Sigmoid colon (tissue), 7 donors: Measurements from ENCODE around the gene MRPL44. TPM values are rescaled to one million over a fixed set of nuclear protein-coding genes. Genes with fewer than 3 reads are reported as not detected.
"Not testable (repeated sequence)": the region's sequence is repeated elsewhere in the genome, so short reads cannot be mapped to it uniquely, and the experiment has no call there.

Experiments
- DNase-seq: peaks from one replicate; pipeline ENCODE4 v3.0.0-alpha.2; 2019
- H3K27ac ChIP-seq, 4 donors: fragments of 200-600 bp; sonication (generic); one replicate each; pipeline ENCODE4 v1.5.1; 2016 to 2019; ENCODE audit warnings: mild to moderate bottlenecking in 1 of 4
- H3K27me3 ChIP-seq, 3 donors: fragments of 200-600 bp; sonication (generic); one replicate each; pipeline ENCODE4 v1.5.1; 2019; ENCODE audit warnings: mild to moderate bottlenecking in 1 of 3
- H3K36me3 ChIP-seq, 4 donors: fragments of 200-600 bp; sonication (generic); one replicate each; pipeline ENCODE4 v1.5.1; 2016 to 2019
- H3K4me1 ChIP-seq, 4 donors: fragments of 200-600 bp; sonication (generic); one replicate each; pipeline ENCODE4 v1.5.1; 2017 to 2019
- H3K4me3 ChIP-seq, 4 donors: fragments of 200-600 bp; sonication (generic); one replicate each; pipeline ENCODE4 v1.5.1; 2017 to 2019; ENCODE audit warnings: mild to moderate bottlenecking in 2 of 4, moderate library complexity in 1 of 4
- H3K9me3 ChIP-seq, 4 donors: fragments of 200-600 bp in 3 of 4; sonication (generic) in 3 of 4; one replicate each; pipeline versions ENCODE4 v1.5.1 to v1.6.1; 2013 to 2019
- EP300 ChIP-seq, 4 donors: sonication (generic); formaldehyde crosslinking; IDR thresholded peaks; one replicate each; pipeline ENCODE4 v1.6.1; 2017; ENCODE audit warnings: antibody characterized with exemption in 4 of 4
- POLR2A ChIP-seq, 2 donors: fragments of 450-650 bp; IDR thresholded peaks; one replicate each; pipeline ENCODE4 v1.6.1; 2016; ENCODE audit warnings: antibody characterized with exemption in 2 of 2, mild to moderate bottlenecking in 2 of 2, moderate library complexity in 2 of 2
- POLR2AphosphoS5 ChIP-seq, 4 donors: sonication (generic); formaldehyde crosslinking; IDR thresholded peaks; one replicate each; pipeline ENCODE4 v1.6.1; 2017; ENCODE audit warnings: antibody characterized with exemption in 4 of 4
- WGBS, 2 donors: extraction: QIAGEN DNeasy Blood & Tissue Kit; methylation state at CpG; one replicate each; pipeline ENCODE4 v1.1.7; 2013; 5-methylcytosine and 5-hydroxymethylcytosine counted together
- intact Hi-C: fragments of 100-400 bp; cut with DNase I; formaldehyde crosslinking; loops from one replicate; pipeline ENCODE4 v1.15.1; 2023
- polyA plus RNA-seq, 3 donors: library from polyadenylated mRNA; stranded (reverse); fragments of 200-250 nt; gene quantifications; one replicate each; pipeline ENCODE4 v1.2.3, GENCODE V29; 2013
- total RNA-seq, 4 donors: library from RNA; depleted of rRNA; stranded (reverse); fragments of >200 nt; gene quantifications; one replicate each; pipeline ENCODE4 v1.1.0, GENCODE V29; 2016
- TF ChIP-seq, protein P1 (sequence below), 4 experiments: fragments of 450-650 bp in 3 of 4; fragments of 200-600 bp in 1 of 4; IDR thresholded peaks; one replicate each; pipeline ENCODE4 v1.5.1; 2016 to 2019; ENCODE audit warnings: antibody characterized with exemption in 4 of 4, mild to moderate bottlenecking in 3 of 4, moderate library complexity in 2 of 4
- donor health status: healthy with polysubstance abuse.
- donor health status: Bipolar disorder and iron deficiency.
- donor health status: healthy.

The MRPL44 gene
- total and polyA plus RNA-seq, 7 donors = 14.9 to 51.3 (median 22.8) TPM

DNA sequence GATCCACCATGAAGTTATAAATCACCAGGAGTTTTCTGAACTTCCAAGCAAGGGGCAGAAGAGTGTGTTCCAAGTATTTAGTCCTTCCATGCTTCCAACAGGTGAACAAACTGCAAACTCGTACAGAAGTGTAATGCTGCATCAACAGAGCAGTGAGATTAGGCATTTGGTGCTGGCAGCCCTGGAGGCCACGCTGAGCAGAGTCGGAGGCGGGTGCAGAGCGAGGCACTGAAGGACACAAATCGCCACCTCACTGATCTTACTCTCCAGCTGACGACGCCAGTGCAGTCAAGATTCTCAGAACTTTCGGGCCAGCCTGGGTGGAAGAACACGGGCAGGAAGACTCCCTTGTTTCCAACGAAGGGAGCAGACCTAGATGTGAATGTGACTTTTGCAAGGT, 42.6 kb downstream of the MRPL44 start:
- H3K9me3 ChIP-seq = no peaks in the 10 kb centered on the region
- no peaks in the 10 kb centered on the region for H3K27me3 ChIP-seq
- H3K4me3 ChIP-seq = no peak overlapping the region
- DNase-seq = no peak
- intact Hi-C loops = no loop called here
- H3K4me1 ChIP-seq = no peaks in the 10 kb centered on the region
- no peak overlapping the region for H3K27ac ChIP-seq
- 94 to 95% methylated on average over 11 of the region's 11 CpGs for WGBS, 2 donors
- no peaks in the 10 kb centered on the region for H3K36me3 ChIP-seq
- no peak for TF ChIP-seq EP300 (IDR thresholded peaks at IDR 0.05)
- TF ChIP-seq POLR2A (IDR thresholded peaks at IDR 0.05) = no peak
- no peak for TF ChIP-seq POLR2AphosphoS5 (IDR thresholded peaks at IDR 0.05)
- TF ChIP-seq, protein P1, sequence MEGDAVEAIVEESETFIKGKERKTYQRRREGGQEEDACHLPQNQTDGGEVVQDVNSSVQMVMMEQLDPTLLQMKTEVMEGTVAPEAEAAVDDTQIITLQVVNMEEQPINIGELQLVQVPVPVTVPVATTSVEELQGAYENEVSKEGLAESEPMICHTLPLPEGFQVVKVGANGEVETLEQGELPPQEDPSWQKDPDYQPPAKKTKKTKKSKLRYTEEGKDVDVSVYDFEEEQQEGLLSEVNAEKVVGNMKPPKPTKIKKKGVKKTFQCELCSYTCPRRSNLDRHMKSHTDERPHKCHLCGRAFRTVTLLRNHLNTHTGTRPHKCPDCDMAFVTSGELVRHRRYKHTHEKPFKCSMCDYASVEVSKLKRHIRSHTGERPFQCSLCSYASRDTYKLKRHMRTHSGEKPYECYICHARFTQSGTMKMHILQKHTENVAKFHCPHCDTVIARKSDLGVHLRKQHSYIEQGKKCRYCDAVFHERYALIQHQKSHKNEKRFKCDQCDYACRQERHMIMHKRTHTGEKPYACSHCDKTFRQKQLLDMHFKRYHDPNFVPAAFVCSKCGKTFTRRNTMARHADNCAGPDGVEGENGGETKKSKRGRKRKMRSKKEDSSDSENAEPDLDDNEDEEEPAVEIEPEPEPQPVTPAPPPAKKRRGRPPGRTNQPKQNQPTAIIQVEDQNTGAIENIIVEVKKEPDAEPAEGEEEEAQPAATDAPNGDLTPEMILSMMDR (IDR thresholded peaks at IDR 0.05) = no peak

DNA sequence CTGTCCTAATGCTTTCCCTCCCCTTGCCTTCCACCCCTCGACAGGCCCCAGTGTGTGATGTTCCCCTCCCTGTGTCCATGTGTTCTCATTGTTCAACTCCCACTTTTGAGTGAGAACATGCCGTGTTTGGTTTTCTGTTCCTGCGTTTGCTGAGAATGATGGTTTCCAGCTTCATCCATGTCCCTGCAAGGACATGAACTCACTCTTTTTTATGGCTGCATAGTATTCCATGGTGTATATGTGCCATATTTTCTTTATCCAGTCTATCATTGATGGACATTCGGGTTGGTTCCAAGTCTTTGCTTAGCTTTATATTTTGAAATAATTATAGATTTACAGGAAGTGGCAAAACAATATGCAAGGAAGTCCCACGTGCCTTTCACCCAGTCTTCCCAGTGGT, 43.4 kb downstream of the MRPL44 start:
- 94 to 97% methylated on average over 5 of the region's 5 CpGs for WGBS, 2 donors
- intact Hi-C loops, H3K27ac ChIP-seq, H3K27me3 ChIP-seq, H3K4me3 ChIP-seq, DNase-seq, H3K4me1 ChIP-seq, H3K9me3 ChIP-seq, H3K36me3 ChIP-seq: not testable (repeated sequence)

DNA sequence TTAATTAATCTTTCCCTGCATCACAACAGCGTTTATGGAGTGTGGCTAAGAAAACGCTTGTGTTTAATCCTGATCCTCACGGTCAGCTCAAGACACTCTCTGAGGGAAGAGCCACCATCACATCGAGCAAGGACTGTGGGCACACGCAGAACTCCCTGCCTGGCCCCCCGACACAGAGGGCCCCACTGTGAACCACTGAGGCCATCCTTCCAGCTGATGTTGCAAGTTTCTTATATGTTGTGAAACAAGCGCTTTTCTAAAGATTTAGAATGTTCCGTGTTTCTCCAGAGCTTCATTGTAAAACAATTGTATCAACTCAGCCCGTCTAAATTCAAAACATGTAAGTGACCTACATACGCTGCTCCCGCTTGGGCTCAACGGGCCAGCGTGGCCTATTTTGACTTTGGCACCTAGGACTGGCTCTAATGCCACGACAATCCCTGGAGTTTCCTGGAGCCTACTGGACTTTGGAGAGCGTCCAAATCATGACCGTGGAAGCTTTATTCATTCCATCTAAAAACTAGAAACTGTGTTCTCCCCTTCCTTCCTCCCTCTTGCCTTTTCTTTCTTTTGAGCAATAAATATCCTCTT, 46.9 kb downstream of the MRPL44 start:
- Histone ChIP-seq H3K4me1 (no peaks in the 10 kb centered on the region), H3K36me3 (no peaks in the 10 kb centered on the region), H3K9me3 (no peaks in the 10 kb centered on the region), H3K27ac (no peak overlapping the region), H3K4me3 (no peak overlapping the region), H3K27me3 (no peaks in the 10 kb centered on the region)
- WGBS, 2 donors = 81 to 84% methylated on average over 16 of the region's 16 CpGs
- no peak for TF ChIP-seq POLR2AphosphoS5 (IDR thresholded peaks at IDR 0.05)
- no peak for TF ChIP-seq POLR2A (IDR thresholded peaks at IDR 0.05)
- TF ChIP-seq, protein P1 (IDR thresholded peaks at IDR 0.05) = no peak
- no peak for TF ChIP-seq EP300 (IDR thresholded peaks at IDR 0.05)
- intact Hi-C loops = no loop called here
- DNase-seq = no peak

DNA sequence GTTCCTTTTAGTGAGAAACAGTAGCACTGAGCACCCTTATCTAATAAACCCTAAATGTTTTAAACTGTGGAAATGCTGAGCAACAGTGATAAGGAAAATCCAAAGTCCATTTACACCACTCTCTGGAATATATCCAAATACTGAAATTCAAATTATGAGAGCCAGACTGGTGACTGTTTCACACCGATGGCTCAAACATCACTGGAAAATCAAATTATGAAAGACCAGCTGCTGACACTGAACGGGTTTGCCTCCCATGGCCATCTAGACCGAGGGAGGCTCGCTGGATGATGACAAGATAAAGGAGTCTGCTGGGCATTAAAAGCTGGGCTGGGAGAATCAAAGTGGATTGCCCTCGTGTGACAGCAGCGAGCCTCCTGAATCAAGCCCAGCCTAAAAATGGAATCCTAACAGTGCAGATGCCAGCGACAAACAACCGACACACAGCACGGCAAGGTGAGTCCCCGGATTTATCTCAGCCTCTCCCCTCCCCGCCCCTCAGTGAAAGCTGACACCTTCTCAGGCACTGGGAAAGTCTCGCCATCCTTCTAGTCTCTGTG, 51.5 kb downstream of the MRPL44 start:
- Histone ChIP-seq H3K27ac (no peak overlapping the region), H3K9me3 (no peaks in the 10 kb centered on the region), H3K27me3 (no peaks in the 10 kb centered on the region), H3K4me3 (no peak overlapping the region), H3K4me1 (no peaks in the 10 kb centered on the region), H3K36me3 (no peaks in the 10 kb centered on the region)
- intact Hi-C loops = no loop called here
- TF ChIP-seq EP300 (IDR thresholded peaks at IDR 0.05) (no peak), POLR2AphosphoS5 (IDR thresholded peaks at IDR 0.05) (no peak), POLR2A (IDR thresholded peaks at IDR 0.05) (no peak)
- TF ChIP-seq, protein P1 (IDR thresholded peaks at IDR 0.05) = no peak
- WGBS, 2 donors = 20 to 61% methylated on average over 12 of the region's 12 CpGs
- DNase-seq = no peak

DNA sequence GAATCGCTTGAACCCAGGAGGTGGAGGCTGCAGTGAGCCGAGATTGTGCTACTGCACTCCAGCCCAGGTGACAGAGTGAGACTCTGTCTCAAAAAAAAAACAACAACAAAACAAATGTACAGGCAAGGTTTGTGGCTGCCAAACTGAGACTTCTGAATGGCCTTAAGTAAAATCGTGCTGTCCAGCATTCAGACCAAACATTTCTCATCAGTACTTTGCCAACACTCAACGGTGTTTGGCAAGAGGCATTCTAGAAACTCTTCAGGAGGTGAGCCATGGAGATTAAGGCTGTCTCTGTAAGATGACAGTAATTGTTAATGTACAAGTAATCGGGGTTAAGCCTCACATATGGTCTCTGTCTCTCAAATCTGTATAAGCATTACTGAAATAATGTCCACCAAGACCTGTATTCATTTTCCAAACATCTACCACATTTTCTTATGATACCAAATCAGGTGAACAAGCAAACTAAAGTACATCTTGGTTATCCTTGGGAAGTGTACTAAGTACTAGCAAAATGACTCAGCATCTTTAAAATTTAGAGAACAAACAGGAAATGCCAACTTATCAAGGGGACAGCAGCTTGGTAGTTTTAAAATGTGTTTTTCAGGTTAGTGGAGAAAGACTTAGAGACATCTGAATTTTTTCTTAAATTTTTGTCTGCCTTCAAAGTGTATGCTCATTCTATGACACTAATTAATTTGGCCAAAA, 52.5 kb downstream of the MRPL44 start:
- H3K27ac ChIP-seq = no peak overlapping the region
- no peak for DNase-seq
- H3K27me3 ChIP-seq = no peaks in the 10 kb centered on the region
- no peaks in the 10 kb centered on the region for H3K9me3 ChIP-seq
- intact Hi-C loops = no loop called here
- no peak overlapping the region for H3K4me3 ChIP-seq
- H3K36me3 ChIP-seq = no peaks in the 10 kb centered on the region
- WGBS, 2 donors = 37 to 81% methylated on average over 5 of the region's 5 CpGs
- H3K4me1 ChIP-seq = no peaks in the 10 kb centered on the region
- TF ChIP-seq POLR2AphosphoS5 (IDR thresholded peaks at IDR 0.05) (no peak), EP300 (IDR thresholded peaks at IDR 0.05) (no peak), POLR2A (IDR thresholded peaks at IDR 0.05) (no peak)
- TF ChIP-seq, protein P1 (IDR thresholded peaks at IDR 0.05) = no peak
